ENCODE data around the gene OTUD4.
"Not testable (repeated sequence)": the region's sequence is repeated elsewhere in the genome, so short reads cannot be mapped to it uniquely, and the experiment has no call there.

OTUD4 gene

GRCh38 chr4:145180298-145181090, at the start of gene OTUD4:
TSS of gene OTUD4 (minus strand) at chr4:145180589. CDS start at chr4:145179973, 616 bp downstream.
- peak; percentile 94 for DNase-seq (ENCODE audit: low spot score)

GRCh38 chr4:145223228-145223627, 42.8 kb upstream of the OTUD4 start:
- not testable (repeated sequence) for DNase-seq (ENCODE audit: low spot score)

- not testable (repeated sequence) for DNase-seq (ENCODE audit: low spot score)
Observed at GRCh38 chr4:145221529-145221928, 41.1 kb upstream of the OTUD4 start.

GRCh38 chr4:145219090-145219489, 38.7 kb upstream of the OTUD4 start:
- no peak for DNase-seq (ENCODE audit: low spot score)

GRCh38 chr4:145218251-145218650, 37.9 kb upstream of the OTUD4 start:
- DNase-seq (ENCODE audit: low spot score) = no peak

GRCh38 chr4:145217349-145217748, 37.0 kb upstream of the OTUD4 start:
- no peak for DNase-seq (ENCODE audit: low spot score)

- no peak for DNase-seq (ENCODE audit: low spot score)
Observed at GRCh38 chr4:145216535-145216934, 36.1 kb upstream of the OTUD4 start.

GRCh38 chr4:145213245-145213644, 32.9 kb upstream of the OTUD4 start:
- DNase-seq (ENCODE audit: low spot score) = no peak

GRCh38 chr4:145207934-145208333, 27.5 kb upstream of the OTUD4 start:
- no peak for DNase-seq (ENCODE audit: low spot score)

GRCh38 chr4:145203410-145203809, 23.0 kb upstream of the OTUD4 start:
- no peak for DNase-seq (ENCODE audit: low spot score)

- DNase-seq (ENCODE audit: low spot score) = no peak
Observed at GRCh38 chr4:145200366-145200765, 20.0 kb upstream of the OTUD4 start.

GRCh38 chr4:145199051-145199716, 18.8 kb upstream of the OTUD4 start:
- DNase-seq (ENCODE audit: low spot score) = no peak

- no peak for DNase-seq (ENCODE audit: low spot score)
Observed at GRCh38 chr4:145196747-145197146, 16.4 kb upstream of the OTUD4 start.

- DNase-seq (ENCODE audit: low spot score) = no peak
Observed at GRCh38 chr4:145195167-145195952, 15.0 kb upstream of the OTUD4 start.

- DNase-seq (ENCODE audit: low spot score) = no peak
Observed at GRCh38 chr4:145189981-145190380, 9.6 kb upstream of the OTUD4 start.

GRCh38 chr4:145186729-145187128, 6.3 kb upstream of the OTUD4 start:
- no peak for DNase-seq (ENCODE audit: low spot score)

GRCh38 chr4:145183581-145183980, 3.2 kb upstream of the OTUD4 start:
- DNase-seq (ENCODE audit: low spot score) = no peak

GRCh38 chr4:145183023-145183422, 2.6 kb upstream of the OTUD4 start:
- no peak for DNase-seq (ENCODE audit: low spot score)

GRCh38 chr4:145182222-145182621, 1.8 kb upstream of the OTUD4 start:
- no peak for DNase-seq (ENCODE audit: low spot score)

GRCh38 chr4:145181091-145181501, 707 bp upstream of the OTUD4 start:
- no peak for DNase-seq (ENCODE audit: low spot score)

- not testable (repeated sequence) for DNase-seq (ENCODE audit: low spot score)
Observed at GRCh38 chr4:145179861-145180297, 510 bp downstream of the OTUD4 start.

- DNase-seq (ENCODE audit: low spot score) = peak; percentile 56
Observed at GRCh38 chr4:145179281-145179860, 1.0 kb downstream of the OTUD4 start.
